Ishikawa (cell line): ENCODE data around the gene SLC22A17.

Experiments
- CEBPB ChIP-seq: IDR thresholded peaks from 2 replicates; pipeline ENCODE4 v1.6.1; 2012
- EP300 ChIP-seq: IDR thresholded peaks from 2 replicates; pipeline ENCODE4 v1.6.1; 2012; ENCODE audit warnings: borderline replicate concordance
- MAX ChIP-seq: IDR thresholded peaks from 2 replicates; pipeline ENCODE4 v1.6.1; 2012
- NFIC ChIP-seq: IDR thresholded peaks from 2 replicates; pipeline ENCODE4 v1.6.1; 2012
- REST ChIP-seq: IDR thresholded peaks from 2 replicates; pipeline ENCODE4 v1.6.1; 2012; ENCODE audit warnings: low read depth, mild to moderate bottlenecking
- TAF1 ChIP-seq: IDR thresholded peaks from 2 replicates; pipeline ENCODE4 v1.6.1; 2012; ENCODE audit warnings: low read depth, mild to moderate bottlenecking
- USF1 ChIP-seq: IDR thresholded peaks from 2 replicates; pipeline ENCODE4 v1.6.1; 2012

GRCh38 chr14:23360496-23360895 is 7.8 kb upstream of the SLC22A17 start:
- no peak for TF ChIP-seq NFIC
- TF ChIP-seq REST = no peak
- TF ChIP-seq EP300 = no peak
- TF ChIP-seq MAX = no peak
- TF ChIP-seq USF1 = no peak
- TF ChIP-seq TAF1 = no peak
- TF ChIP-seq CEBPB = no peak
